ENCODE data around the gene HACL1.

HACL1 gene

DNA sequence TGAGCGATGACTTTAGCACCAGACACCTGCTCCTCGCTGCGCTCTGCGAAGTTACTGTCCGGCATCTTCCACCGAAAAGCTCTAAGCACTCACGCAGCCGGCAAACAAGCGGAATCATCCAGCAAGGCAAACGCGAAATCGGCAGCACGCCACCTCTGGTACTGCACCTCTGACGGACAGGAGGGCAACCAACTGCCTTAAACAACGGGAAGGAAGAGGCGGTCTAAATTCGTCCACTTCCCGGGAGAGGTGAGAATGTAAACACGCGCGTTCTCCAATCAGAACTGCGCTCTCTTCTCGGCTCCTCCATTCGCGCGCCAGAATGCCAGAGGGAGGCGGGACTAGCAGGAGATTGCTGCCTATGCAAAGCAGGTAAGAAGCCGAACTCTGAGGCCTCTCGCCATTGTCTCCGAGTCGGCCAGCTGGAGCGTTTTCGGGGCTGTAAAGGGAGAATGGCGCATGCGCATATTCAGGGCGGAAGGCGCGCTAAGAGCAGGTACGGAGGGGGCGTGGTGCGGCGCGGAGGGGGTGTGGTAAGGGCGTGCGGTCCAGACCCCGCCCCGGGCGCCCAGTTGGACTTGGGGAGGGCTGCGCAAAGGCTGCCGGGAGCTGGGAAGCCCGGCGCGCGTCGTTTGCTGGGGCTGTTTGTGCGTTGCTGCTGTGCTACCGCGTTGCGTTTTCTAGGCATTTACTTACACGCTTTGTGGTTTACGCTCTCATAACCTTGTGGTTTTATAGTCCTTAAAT lies at the start of gene HACL1, which contains the start of gene BTD:
Gene HACL1 (minus strand): TSS at position 171 of the 747 bp plus-strand sequence. CDS start 106 bp downstream, at position 65.
Gene BTD (plus strand): TSS at position 347 of the 747 bp plus-strand sequence. CDS start 33,695 bp downstream, outside the sequence.
- DNase-seq (ENCODE audit: low spot score) = peak; percentile 92
- TF ChIP-seq, protein P1, sequence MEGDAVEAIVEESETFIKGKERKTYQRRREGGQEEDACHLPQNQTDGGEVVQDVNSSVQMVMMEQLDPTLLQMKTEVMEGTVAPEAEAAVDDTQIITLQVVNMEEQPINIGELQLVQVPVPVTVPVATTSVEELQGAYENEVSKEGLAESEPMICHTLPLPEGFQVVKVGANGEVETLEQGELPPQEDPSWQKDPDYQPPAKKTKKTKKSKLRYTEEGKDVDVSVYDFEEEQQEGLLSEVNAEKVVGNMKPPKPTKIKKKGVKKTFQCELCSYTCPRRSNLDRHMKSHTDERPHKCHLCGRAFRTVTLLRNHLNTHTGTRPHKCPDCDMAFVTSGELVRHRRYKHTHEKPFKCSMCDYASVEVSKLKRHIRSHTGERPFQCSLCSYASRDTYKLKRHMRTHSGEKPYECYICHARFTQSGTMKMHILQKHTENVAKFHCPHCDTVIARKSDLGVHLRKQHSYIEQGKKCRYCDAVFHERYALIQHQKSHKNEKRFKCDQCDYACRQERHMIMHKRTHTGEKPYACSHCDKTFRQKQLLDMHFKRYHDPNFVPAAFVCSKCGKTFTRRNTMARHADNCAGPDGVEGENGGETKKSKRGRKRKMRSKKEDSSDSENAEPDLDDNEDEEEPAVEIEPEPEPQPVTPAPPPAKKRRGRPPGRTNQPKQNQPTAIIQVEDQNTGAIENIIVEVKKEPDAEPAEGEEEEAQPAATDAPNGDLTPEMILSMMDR (IDR thresholded peaks at IDR 0.05; ENCODE audit: extremely low read depth, missing control alignments) = no peak

DNA sequence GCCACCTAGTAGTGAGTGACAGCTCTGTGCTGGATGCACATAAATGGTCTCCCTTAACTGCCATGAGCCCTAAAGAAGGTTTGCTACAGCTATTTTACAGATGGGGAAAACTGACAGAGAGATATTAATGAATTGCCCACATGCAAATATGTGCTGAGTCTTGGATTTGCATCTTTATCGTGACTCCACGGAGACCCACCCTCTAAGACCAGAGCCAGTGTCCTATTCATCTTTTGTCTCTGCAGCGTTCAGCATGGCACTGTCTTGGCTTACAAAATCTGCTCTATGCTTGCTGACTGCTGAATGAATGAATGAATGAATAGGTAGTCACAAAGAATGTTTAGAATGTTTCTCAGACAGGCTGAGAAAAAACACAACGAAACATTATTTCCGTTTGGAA lies 48.5 kb upstream of the HACL1 start:
- TF ChIP-seq, protein P1 (IDR thresholded peaks at IDR 0.05; ENCODE audit: extremely low read depth, missing control alignments) = no peak
- no peak for DNase-seq (ENCODE audit: low spot score)

DNA sequence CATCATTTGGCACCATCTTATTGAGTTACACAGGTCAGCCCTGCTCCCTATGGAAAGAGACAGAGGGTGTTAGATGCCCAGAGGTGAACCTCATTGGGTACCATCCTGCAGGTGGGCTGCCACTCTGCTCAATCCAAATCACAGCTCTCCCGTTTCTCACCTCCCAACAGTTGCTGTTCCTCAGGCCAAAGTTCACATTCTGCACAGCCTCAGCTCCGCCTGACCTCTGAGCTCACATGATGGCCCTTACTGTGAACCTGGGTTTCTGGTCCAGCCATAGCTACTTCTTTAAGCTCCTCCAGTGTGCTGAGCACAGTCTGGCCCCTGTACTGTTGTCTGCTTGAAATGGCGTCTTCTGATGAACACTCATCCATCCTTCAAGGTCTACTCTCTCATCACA lies 48.0 kb upstream of the HACL1 start:
- DNase-seq (ENCODE audit: low spot score) = no peak
- TF ChIP-seq, protein P1 (IDR thresholded peaks at IDR 0.05; ENCODE audit: extremely low read depth, missing control alignments) = no peak

DNA sequence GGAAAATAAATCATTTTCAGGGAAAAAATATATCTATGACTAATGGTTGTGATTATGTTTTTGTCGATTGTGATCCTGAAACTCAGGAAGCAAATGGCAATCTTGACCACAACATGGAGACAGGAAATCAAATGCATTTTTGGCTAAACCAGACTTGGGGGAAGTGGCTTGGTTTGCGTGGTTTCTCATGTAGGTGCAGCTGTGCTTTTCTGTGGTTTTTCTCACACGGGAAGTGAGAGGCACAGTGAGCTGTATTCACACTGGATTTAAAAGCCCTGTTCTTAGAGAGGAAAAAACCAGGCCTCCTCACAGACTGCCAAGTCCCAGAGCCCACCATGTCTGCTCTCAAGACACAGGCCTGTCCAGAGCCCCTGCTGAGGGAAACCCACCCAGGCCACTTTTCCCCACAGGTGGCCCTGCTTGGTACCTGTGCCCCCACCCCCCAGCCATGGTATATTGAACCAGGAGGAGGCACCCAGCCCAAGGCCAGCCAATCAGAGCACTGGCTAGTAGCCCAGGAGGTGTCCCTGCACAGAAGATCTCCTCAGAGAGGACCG lies 46.3 kb upstream of the HACL1 start:
- DNase-seq (ENCODE audit: low spot score) = peak; percentile 61

DNA sequence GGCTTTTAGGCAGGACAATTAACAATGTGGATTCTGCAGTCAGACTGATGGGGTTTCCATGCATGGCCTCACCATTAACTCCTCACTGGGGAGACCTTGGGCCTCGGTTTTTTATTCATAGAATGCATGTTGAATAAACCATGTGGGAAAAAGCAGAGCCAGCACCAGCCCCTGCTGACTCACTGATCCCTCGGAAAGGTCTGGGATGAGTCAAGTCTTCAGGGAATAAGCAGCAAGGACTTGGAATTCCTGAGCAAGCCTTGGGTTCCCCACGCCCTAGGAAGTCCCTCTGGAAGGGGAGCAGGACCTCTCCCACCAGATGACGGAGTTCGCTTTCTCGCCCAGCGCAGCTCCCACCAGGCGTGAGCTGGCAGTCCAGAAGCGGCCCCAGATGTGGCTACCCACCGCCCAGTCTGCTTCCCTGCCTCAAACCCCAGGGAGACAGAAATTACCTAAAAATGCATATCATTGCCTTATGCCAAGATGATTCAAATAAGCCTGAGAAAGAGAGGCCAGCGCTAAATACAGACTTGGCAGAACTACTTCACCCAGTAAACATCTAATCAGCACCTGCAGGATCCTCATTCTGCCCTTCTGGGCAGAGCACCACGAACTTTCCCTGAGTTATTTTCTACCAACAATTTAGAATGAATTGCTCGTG lies 45.6 kb upstream of the HACL1 start:
- DNase-seq (ENCODE audit: low spot score) = no peak
- TF ChIP-seq, protein P1 (IDR thresholded peaks at IDR 0.05; ENCODE audit: extremely low read depth, missing control alignments) = no peak

More for the DNA sequence above, 46.3 kb upstream of the HACL1 start:
- TF ChIP-seq, protein P1 (IDR thresholded peaks at IDR 0.05; ENCODE audit: extremely low read depth, missing control alignments) = no peak

DNA sequence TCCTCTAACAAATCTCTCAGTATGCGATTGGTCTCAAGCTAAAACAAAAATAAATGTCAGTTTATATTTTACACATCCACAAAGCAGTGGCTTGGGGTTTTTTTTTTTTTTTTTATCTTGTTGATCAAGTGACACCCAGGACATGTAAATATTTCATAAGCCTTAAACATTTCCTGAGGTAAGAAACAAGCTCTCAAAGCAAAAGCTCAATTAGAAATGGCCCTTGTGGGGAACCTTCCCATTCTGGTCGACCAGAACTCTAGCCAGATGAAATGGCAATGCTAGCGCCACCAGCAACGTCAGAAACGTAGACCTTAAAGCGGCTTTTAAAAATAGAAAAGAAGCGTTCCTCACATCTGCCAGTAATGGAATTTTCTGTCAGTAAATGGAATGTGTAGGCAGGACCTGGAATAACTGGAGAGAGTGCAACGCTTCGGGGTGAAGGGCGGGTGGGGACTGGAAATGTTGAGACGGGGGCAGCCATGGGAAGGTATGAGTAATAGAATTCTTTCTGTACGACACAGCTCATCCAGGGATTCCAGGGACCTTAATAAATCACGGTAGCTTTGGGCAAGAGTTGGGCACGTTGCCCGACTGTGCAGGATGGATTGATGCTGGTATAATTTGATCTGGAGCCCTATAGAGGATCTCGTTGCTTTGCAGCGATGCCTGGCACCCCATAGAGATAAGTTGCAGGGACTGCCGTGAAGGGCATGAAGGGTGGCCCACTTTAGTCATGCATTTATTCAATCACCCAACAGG lies 44.6 kb upstream of the HACL1 start:
- TF ChIP-seq, protein P1 (IDR thresholded peaks at IDR 0.05; ENCODE audit: extremely low read depth, missing control alignments) = no peak
- no peak for DNase-seq (ENCODE audit: low spot score)

Measured in GM20000 (cell line).